ENCODE measurements around the gene NFIA.

GRCh38 chr1:61490924-61491323 is 408.6 kb downstream of the NFIA start:
- TF ChIP-seq CTCF (IDR thresholded peaks at IDR 0.05; ENCODE audit: low read length) (no peak), EZH2phosphoT487 (IDR thresholded peaks at IDR 0.05; ENCODE audit: low read length) (no peak), EZH2 (optimal IDR thresholded peaks at IDR 0.05; ENCODE audit: low read depth, low read length) (no peak)
